Astrocyte (in vitro differentiated cells and primary cell): Measurements from ENCODE around the gene GLS. TPM values are rescaled to one million over a fixed set of nuclear protein-coding genes. Genes with fewer than 3 reads are reported as not detected.

Experiments
- DNase-seq: peaks from one replicate; pipeline ENCODE4 v3.0.0-alpha.2; 2010; ENCODE audit warnings: low read depth
- FAIRE-seq: peaks from 2 replicates; lab custom pipeline; 2011; peaks lifted over from hg19 to GRCh38; lab: Jason Lieb, UNC
- H2AFZ ChIP-seq: 2 replicates; pipeline ENCODE4 v1.6.0; 2012; ENCODE audit warnings: low read depth, low read length, inconsistent platforms
- H3K27ac ChIP-seq: 2 replicates; pipeline ENCODE4 v1.5.1; 2011; ENCODE audit warnings: low read depth, low read length, inconsistent platforms
- H3K27me3 ChIP-seq: 2 replicates; pipeline ENCODE4 v1.6.0; 2011; ENCODE audit warnings: low read length, inconsistent platforms; ENCODE audit not compliant: insufficient read depth
- H3K36me3 ChIP-seq: 2 replicates; pipeline ENCODE4 v1.5.1; 2011; ENCODE audit warnings: low read length, inconsistent platforms; ENCODE audit not compliant: insufficient read depth
- H3K4me1 ChIP-seq: 2 replicates; pipeline ENCODE4 v1.5.1; 2011; ENCODE audit warnings: low read length, inconsistent platforms; ENCODE audit not compliant: insufficient read depth
- H3K4me2 ChIP-seq: 2 replicates; pipeline ENCODE4 v1.6.0; 2012; ENCODE audit warnings: low read length, inconsistent platforms
- H3K4me3 ChIP-seq: 2 replicates; pipeline ENCODE4 v1.5.1; 2011; ENCODE audit warnings: low read depth, mild to moderate bottlenecking, low read length, inconsistent platforms; ENCODE audit not compliant: insufficient read depth
- H3K79me2 ChIP-seq: 2 replicates; pipeline ENCODE4 v1.6.0; 2012; ENCODE audit warnings: mild to moderate bottlenecking, low read length, inconsistent platforms; ENCODE audit not compliant: insufficient read depth
- H3K9ac ChIP-seq: 2 replicates; pipeline ENCODE4 v1.6.0; 2012; ENCODE audit warnings: mild to moderate bottlenecking, low read length, inconsistent platforms
- H3K9me3 ChIP-seq: 2 replicates; pipeline ENCODE4 v1.5.1; 2012; ENCODE audit warnings: low read depth, mild to moderate bottlenecking, low read length, inconsistent platforms; ENCODE audit not compliant: insufficient read depth
- H4K20me1 ChIP-seq: 2 replicates; pipeline ENCODE4 v1.6.0; 2012; ENCODE audit warnings: low read length, inconsistent platforms; ENCODE audit not compliant: insufficient read depth
- H3K27ac Mint-ChIP-seq: one replicate; pipeline ENCODE4 v1.8.0; 2021; ENCODE audit warnings: mild to moderate bottlenecking, mixed read lengths; ENCODE audit not compliant: unreplicated experiment
- H3K27me3 Mint-ChIP-seq: one replicate; pipeline ENCODE4 v1.8.0; 2021; ENCODE audit warnings: low read depth, mixed read lengths; ENCODE audit not compliant: unreplicated experiment
- H3K36me3 Mint-ChIP-seq: one replicate; pipeline ENCODE4 v1.8.0; 2021; ENCODE audit warnings: low read depth, mixed read lengths; ENCODE audit not compliant: unreplicated experiment
- H3K4me1 Mint-ChIP-seq: one replicate; pipeline ENCODE4 v1.8.0; 2021; ENCODE audit warnings: low read depth, mixed read lengths; ENCODE audit not compliant: unreplicated experiment
- H3K4me3 Mint-ChIP-seq: one replicate; pipeline ENCODE4 v1.8.0; 2021; ENCODE audit warnings: mild to moderate bottlenecking, moderate library complexity, mixed read lengths; ENCODE audit not compliant: unreplicated experiment
- H3K9me3 Mint-ChIP-seq: one replicate; pipeline ENCODE4 v1.8.0; 2021; ENCODE audit warnings: mild to moderate bottlenecking, mixed read lengths; ENCODE audit not compliant: unreplicated experiment
- EZH2 ChIP-seq: IDR thresholded peaks from 2 replicates; pipeline ENCODE4 v1.6.1; 2012; ENCODE audit warnings: mild to moderate bottlenecking, low read length, inconsistent platforms; ENCODE audit not compliant: insufficient read depth
- total RNA-seq: library from RNA; stranded (reverse); gene quantifications from 2 replicates; pipeline ENCODE4 v1.2.1, GENCODE V29; 2021
- TF ChIP-seq, protein P1 (sequence below): IDR thresholded peaks from 2 replicates; pipeline ENCODE4 v1.5.1; 2011; ENCODE audit warnings: low read depth, mild to moderate bottlenecking, inconsistent platforms, low read length, moderate library complexity; ENCODE audit not compliant: insufficient read depth

GLS gene
- total RNA-seq, 1 donor from 2014 or later = 189 TPM

DNA sequence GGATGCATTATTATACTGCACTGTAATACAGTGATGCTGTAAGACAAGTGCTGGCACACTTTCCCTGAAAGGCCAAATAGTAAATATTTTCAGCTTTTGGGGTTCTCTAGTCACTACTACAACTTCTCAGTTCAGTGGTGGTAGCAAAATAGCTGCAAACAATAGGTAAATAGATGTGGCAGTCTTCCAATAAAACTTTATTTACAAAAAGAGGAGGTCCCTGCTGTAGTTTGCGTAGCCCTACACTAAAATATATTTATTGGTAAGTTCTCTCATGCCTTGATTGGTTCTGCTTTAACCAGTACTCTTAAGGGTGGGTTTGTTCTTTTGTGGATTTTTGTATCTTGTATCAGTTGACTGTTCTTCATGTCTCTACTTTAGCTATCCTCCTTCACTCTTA, 7.8 kb downstream of the GLS start:
- no peaks in the 10 kb centered on the region for H3K9me3 ChIP-seq
- H3K9ac ChIP-seq = no peak overlapping the region
- H3K4me3 ChIP-seq = no peak overlapping the region
- peaks cover 93% of the 10 kb centered on the region for H4K20me1 ChIP-seq
- H3K4me1 ChIP-seq = peaks cover 7% of the 10 kb centered on the region
- Mint-ChIP-seq H3K27ac (peak overlapping the region; percentile 26), H3K4me1 (peaks cover 41% of the 10 kb centered on the region), H3K4me3 (peak overlapping the region; percentile 67), H3K9me3 (no peaks in the 10 kb centered on the region), H3K27me3 (no peaks in the 10 kb centered on the region), H3K36me3 (peaks cover 9% of the 10 kb centered on the region)
- DNase-seq = no peak
- no peaks in the 10 kb centered on the region for H3K27me3 ChIP-seq
- H3K79me2 ChIP-seq = peaks cover 100% of the 10 kb centered on the region
- TF ChIP-seq EZH2 = no peak
- TF ChIP-seq, protein P1, sequence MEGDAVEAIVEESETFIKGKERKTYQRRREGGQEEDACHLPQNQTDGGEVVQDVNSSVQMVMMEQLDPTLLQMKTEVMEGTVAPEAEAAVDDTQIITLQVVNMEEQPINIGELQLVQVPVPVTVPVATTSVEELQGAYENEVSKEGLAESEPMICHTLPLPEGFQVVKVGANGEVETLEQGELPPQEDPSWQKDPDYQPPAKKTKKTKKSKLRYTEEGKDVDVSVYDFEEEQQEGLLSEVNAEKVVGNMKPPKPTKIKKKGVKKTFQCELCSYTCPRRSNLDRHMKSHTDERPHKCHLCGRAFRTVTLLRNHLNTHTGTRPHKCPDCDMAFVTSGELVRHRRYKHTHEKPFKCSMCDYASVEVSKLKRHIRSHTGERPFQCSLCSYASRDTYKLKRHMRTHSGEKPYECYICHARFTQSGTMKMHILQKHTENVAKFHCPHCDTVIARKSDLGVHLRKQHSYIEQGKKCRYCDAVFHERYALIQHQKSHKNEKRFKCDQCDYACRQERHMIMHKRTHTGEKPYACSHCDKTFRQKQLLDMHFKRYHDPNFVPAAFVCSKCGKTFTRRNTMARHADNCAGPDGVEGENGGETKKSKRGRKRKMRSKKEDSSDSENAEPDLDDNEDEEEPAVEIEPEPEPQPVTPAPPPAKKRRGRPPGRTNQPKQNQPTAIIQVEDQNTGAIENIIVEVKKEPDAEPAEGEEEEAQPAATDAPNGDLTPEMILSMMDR = no peak
- no peak overlapping the region for H2AFZ ChIP-seq
- H3K4me2 ChIP-seq = no peak overlapping the region
- no peak overlapping the region for H3K27ac ChIP-seq
- H3K36me3 ChIP-seq = peaks cover 9% of the 10 kb centered on the region
- FAIRE-seq = no peak

DNA sequence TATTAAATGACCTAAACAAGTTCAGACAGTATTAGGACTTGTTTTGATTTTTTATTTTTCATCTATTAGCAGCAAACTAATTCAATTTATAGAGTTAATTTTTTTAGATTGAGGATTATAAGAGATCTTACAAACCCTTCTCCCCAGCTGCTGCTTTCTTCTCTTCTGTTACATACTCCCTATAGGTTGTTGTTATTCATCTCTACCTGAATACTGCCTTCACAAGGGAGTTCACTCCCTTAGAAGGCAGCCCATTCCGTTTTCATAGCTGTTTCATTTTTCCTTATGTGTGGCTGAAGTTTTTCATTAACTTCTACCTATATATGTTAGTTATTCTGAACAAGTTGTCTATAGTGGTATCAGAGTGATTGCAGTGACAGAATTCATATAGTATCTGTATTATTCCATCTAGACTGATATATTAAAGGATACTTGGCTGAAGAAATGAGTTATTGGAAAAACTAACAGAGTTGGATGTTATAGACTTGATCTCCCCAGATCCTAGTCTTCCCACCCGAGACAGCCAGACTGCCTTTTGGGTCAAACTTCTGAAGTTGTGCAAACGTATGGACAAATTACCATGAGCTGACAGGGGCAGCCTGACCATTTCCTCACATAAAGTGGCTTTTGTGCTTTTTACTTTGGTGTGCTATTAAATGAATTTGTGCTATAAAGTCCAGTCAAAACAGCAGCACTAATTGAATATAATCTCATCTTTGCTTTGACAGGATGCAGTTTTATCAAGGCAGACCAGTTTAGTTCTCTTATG, 8.7 kb downstream of the GLS start:
- Histone ChIP-seq H3K9me3 (no peaks in the 10 kb centered on the region), H3K27me3 (no peaks in the 10 kb centered on the region), H3K4me2 (no peak overlapping the region), H3K4me3 (no peak overlapping the region), H3K4me1 (peaks cover 7% of the 10 kb centered on the region), H3K79me2 (peaks cover 100% of the 10 kb centered on the region), H3K9ac (no peak overlapping the region), H2AFZ (no peak overlapping the region), H3K36me3 (peaks cover 5% of the 10 kb centered on the region), H3K27ac (no peak overlapping the region), H4K20me1 (peaks cover 91% of the 10 kb centered on the region)
- no peaks in the 10 kb centered on the region for H3K27me3 Mint-ChIP-seq
- no peaks in the 10 kb centered on the region for H3K9me3 Mint-ChIP-seq
- DNase-seq (no peak), FAIRE-seq (no peak)
- H3K4me1 Mint-ChIP-seq = peaks cover 45% of the 10 kb centered on the region
- peaks cover 9% of the 10 kb centered on the region for H3K36me3 Mint-ChIP-seq
- H3K4me3 Mint-ChIP-seq = peak overlapping the region; percentile 67
- TF ChIP-seq, protein P1 = no peak
- no peak for TF ChIP-seq EZH2
- no peak overlapping the region for H3K27ac Mint-ChIP-seq

DNA sequence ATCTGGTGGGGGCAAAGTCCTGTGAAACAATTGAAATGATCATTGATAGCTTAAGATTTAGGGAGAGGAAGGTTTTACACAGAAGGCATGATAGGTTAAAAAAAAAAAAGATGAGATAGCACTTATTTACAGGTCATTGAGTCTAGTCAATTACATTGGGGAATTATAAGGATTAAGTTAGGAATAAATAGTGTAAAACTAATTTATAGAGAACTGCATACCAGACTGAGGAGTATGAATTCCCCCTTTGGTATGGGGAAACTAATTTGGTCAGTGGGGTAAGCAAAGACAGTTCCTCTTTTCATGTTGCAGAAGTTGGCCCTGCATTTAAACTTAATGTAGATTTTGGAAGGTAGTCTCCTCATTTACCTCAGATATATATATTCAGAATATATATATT, 10.8 kb downstream of the GLS start:
- no peak overlapping the region for H2AFZ ChIP-seq
- no peak overlapping the region for H3K9ac ChIP-seq
- peaks cover 17% of the 10 kb centered on the region for H3K36me3 ChIP-seq
- H3K4me1 Mint-ChIP-seq = peaks cover 41% of the 10 kb centered on the region
- FAIRE-seq = no peak
- H3K36me3 Mint-ChIP-seq = peaks cover 10% of the 10 kb centered on the region
- TF ChIP-seq EZH2 = no peak
- TF ChIP-seq, protein P1 = no peak
- H3K4me3 ChIP-seq = no peak overlapping the region
- H3K27ac Mint-ChIP-seq = peak overlapping the region; percentile 1
- DNase-seq = no peak
- no peak overlapping the region for H3K4me3 Mint-ChIP-seq
- H3K79me2 ChIP-seq = peaks cover 99% of the 10 kb centered on the region
- H3K27me3 ChIP-seq = no peaks in the 10 kb centered on the region
- H3K27ac ChIP-seq = no peak overlapping the region
- no peaks in the 10 kb centered on the region for H3K27me3 Mint-ChIP-seq
- H3K9me3 Mint-ChIP-seq = no peaks in the 10 kb centered on the region
- H3K4me1 ChIP-seq = peaks cover 3% of the 10 kb centered on the region
- no peak overlapping the region for H3K4me2 ChIP-seq
- no peaks in the 10 kb centered on the region for H3K9me3 ChIP-seq
- peaks cover 88% of the 10 kb centered on the region for H4K20me1 ChIP-seq
